RKO (cell line): ENCODE measurements around the gene POMT2.
"Not testable (repeated sequence)": the region's sequence is repeated elsewhere in the genome, so short reads cannot be mapped to it uniquely, and the experiment has no call there.

Experiments used
- DNase-seq: peaks from one replicate; pipeline ENCODE4 v3.0.0-alpha.2; 2016; ENCODE audit warnings: low spot score

The POMT2 gene

GRCh38 chr14:77296906-77297305 is 23.8 kb downstream of the POMT2 start:
- no peak for DNase-seq

GRCh38 chr14:77296155-77296554 is 24.5 kb downstream of the POMT2 start:
- DNase-seq: no peak

DNA sequence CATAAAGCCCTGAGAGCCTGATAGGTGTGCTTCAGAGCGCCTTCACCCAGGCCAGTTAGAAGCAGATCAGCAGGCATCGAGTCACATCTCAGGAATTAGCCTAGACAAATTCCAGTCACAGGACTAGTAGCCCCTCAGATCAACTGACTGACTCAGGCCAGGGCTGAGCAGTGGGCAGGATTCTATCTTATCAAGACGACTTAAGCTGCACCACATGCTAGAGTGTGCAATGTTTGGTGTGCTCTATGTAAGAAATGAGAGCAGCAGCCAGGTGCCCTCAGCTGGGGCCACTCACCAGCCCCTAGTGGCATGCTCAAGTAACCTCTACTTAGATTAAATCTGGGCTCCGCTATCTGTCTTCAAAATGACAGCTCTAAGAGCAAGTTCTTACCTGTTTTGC is 30.0 kb downstream of the POMT2 start:
- DNase-seq: peak; percentile 37

- no peak for DNase-seq
Measured at GRCh38 chr14:77286576-77286975, 34.1 kb downstream of the POMT2 start.

DNA sequence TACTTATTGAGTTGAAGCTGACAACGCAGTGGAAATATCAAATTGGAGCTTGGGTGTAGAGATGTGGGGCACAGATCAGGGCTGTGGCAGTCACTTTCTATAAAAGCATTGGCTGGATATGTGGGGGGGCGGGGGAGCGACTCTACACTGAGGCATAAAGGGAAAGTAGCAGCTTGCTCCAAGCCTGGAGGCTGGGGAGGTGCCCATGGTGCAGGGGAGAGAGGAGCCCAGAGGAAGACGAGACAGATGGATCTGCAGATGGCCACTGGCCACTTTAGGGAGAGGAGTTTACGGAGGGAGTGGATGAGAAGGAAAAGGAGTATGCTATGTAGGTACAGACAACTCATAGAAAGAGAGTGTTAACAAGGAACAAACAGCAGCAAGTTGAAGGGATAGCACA is 36.2 kb downstream of the POMT2 start:
- no peak for DNase-seq

- no peak for DNase-seq
Measured at GRCh38 chr14:77284066-77284465, 36.6 kb downstream of the POMT2 start.

- no peak for DNase-seq
Measured at GRCh38 chr14:77281852-77282410, 38.8 kb downstream of the POMT2 start.

DNA sequence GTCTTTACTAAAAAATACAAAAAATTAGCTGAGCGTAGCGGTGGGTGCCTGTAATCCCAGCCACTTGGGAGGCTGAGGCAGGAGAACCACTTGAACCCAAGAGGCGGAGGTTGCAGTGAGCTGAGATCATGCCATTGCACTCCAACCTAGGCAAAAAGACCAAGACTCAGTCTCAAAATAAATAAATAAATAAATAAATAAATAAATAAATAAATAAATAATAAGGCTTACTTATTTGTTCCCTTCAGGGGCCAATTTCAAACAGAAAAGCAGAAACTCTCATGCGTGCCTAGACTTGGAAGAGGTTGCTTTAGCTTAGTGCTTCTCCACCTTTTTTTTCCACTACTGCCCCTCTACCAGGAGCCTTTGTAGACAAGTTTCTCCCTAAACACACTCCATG is 39.8 kb downstream of the POMT2 start:
- DNase-seq: not testable (repeated sequence)

- no peak for DNase-seq
Measured at GRCh38 chr14:77279719-77280118, 41.0 kb downstream of the POMT2 start.

GRCh38 chr14:77278461-77279230 is 42.0 kb downstream of the POMT2 start:
- no peak for DNase-seq

DNA sequence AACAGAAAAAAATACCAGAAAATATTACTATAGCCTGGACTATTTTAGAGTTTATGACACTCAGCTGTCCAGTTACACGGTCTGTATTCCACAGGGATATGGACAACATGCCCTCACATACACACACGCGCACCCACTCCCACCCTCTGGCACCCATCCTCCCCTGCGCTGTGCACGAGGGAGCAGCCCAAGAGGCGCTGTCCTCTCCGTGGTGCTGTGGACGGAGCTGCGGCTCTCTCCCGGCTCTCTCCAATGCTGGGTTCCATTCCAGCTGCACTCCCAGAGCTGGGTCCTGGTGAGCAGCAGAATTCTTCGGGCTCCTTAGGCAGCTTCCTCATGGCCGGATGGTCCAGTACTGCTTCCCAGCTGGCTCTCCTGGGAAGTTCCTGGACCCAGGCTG is 43.7 kb downstream of the POMT2 start:
- no peak for DNase-seq

DNA sequence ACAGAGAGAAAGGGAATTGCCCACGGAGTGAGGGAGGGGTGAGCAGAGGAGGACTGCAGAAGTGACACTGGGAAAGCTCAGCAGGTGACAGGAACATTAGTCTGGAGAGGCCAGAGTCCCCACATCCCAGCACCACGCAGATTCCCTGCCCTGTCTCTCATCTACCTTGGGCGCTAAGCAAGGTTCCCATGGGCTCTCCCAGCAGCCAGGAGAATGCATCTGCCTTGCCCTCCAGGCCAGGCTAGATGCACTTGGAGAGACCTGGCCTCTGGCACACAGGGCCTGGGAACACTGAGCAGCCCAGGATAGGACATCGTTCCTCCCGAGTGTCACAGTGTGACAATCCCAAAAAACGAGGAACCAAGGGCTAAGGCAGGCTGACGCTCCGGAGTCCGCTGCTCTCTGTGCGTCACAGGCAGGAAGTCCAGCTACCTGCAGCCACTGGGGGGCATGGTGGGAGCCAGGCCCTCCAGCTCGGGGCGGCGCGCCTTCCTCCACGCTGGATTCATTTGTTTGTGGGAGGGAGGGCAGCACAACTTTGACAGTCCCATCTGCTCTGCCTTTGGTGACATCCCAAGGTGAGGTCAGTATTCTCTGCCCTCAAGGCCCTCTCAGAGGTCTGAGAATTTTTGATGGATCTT is 44.3 kb downstream of the POMT2 start:
- no peak for DNase-seq

DNA sequence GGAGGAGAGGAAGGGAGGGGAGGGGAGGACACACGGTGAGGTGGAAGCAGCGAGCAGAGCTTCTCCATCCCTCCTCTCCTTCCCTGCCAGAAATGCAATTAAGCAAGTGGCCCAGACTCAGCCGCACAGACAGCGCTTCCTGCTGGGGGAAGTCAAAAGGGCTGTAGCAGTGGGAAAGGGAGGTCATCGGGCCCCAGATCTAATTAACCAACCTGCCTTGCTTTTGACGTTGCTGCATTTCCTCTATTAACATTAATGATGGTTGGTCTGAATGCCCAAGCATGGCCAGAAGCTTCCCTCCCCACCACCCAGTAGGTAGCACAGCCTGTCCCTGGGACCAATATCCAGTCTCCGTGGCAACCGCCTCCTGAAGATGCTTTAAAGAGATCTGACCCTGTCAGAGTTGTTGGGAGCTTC is 45.1 kb downstream of the POMT2 start:
- DNase-seq: no peak

- no peak for DNase-seq
Measured at GRCh38 chr14:77275041-77275580, 45.6 kb downstream of the POMT2 start.

GRCh38 chr14:77273796-77274195 is 46.9 kb downstream of the POMT2 start:
- DNase-seq: no peak

- no peak for DNase-seq
Measured at GRCh38 chr14:77272261-77272660, 48.4 kb downstream of the POMT2 start.

- no peak for DNase-seq
Measured at GRCh38 chr14:77271113-77271710, 49.5 kb downstream of the POMT2 start, which contains the start of gene NGB. TSS of gene NGB (minus strand) at chr14:77271206. CDS start at chr14:77270937, 269 bp downstream.

DNA sequence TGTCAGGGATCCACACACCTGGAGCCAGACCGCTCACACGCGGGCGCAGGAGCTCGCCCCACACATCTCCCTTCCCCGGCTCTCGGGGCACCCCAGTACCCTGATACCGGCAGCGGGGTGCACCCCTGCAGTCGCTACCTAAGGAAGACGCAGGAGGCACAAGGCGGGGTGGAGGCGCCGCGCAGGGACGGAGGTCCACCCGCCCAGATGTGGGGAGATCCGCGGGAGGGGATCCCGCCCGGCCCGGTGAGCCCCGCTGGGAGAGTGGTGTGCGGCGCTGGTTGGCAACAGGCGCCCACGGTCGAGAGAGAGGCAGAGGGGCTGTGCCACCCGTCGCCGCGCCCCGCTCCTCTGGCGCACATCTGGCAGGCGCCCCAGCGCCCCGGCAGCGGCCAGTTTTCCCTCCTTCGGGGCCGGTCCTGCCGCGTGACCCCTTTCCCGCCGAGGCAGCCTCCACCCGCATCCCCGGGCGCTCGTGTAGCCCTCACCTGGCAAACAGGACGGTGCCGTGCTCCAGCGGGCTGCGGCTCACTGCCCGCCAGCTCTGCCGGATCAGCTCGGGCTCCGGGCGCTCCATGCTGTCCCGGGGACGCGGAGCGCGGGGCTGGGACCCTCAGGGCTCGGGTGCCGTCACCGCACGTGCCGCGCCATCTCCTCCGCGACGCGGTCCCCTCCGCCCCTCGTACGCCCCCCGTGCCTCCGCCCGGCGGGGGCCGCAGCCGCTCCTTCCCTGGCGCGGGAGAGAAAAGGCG is 50.1 kb downstream of the POMT2 start:
- no peak for DNase-seq

GRCh38 chr14:77268989-77269600 is 51.6 kb downstream of the POMT2 start:
- no peak for DNase-seq

GRCh38 chr14:77267937-77268699 is 52.6 kb downstream of the POMT2 start:
- no peak for DNase-seq

DNA sequence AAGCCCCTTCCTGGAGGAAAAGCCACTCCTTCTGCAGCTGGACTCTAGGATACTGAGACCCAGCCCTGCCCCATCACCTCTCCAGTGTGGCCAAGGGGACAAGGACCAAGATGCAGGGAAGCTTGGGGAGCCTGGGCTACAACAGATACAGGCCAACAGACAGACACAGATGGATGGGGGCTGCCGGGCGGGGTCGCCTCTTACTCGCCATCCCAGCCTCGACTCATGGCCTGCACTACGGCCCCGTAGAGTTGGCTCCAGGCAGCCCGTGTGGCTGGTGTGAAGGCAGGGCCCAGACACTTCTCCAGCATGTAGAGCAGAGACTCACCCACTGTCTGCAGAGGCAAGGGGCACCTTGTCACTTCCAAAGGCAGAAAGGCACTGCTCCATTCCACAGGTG is 54.3 kb downstream of the POMT2 start:
- DNase-seq: no peak
